ENCODE results near the gene DNAH14. TPM values are rescaled to one million over a fixed set of nuclear protein-coding genes. Genes with fewer than 3 reads are reported as not detected.

The DNAH14 gene
- total RNA-seq, 2 donors from 2014 or later = 5.8 to 7.7 TPM

DNA sequence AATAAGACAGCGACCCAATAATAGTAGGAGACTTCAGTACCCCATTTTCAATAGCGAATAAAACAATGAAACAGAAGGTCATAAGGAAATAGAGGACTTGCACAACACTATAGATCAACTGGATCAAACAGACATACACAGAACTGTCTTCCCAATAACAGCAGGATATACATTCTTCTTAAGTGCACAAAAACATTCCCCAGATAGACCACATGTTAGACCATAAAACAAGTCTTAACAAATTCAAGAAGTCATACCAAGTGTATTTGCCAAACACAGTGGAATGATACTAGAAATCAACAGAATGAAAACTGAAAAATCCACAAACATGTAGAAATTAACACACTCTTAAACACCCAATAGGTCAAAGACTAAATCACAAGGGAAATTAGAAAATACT lies 420.4 kb downstream of the DNAH14 start:
- Histone ChIP-seq H3K9me3 (peaks cover 0 to 8% of the 10 kb centered on the region in 2 donors), H3K4me3 (no peak overlapping the region), H3K27me3 (no peaks in the 10 kb centered on the region), H3K27ac (no peak overlapping the region), H3K4me1 (no peaks in the 10 kb centered on the region), H3K36me3 (no peaks in the 10 kb centered on the region)
- DNase-seq (ENCODE audit: low spot score) = no peak
- TF ChIP-seq, protein P1, sequence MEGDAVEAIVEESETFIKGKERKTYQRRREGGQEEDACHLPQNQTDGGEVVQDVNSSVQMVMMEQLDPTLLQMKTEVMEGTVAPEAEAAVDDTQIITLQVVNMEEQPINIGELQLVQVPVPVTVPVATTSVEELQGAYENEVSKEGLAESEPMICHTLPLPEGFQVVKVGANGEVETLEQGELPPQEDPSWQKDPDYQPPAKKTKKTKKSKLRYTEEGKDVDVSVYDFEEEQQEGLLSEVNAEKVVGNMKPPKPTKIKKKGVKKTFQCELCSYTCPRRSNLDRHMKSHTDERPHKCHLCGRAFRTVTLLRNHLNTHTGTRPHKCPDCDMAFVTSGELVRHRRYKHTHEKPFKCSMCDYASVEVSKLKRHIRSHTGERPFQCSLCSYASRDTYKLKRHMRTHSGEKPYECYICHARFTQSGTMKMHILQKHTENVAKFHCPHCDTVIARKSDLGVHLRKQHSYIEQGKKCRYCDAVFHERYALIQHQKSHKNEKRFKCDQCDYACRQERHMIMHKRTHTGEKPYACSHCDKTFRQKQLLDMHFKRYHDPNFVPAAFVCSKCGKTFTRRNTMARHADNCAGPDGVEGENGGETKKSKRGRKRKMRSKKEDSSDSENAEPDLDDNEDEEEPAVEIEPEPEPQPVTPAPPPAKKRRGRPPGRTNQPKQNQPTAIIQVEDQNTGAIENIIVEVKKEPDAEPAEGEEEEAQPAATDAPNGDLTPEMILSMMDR (IDR thresholded peaks at IDR 0.05) = no peak

DNA sequence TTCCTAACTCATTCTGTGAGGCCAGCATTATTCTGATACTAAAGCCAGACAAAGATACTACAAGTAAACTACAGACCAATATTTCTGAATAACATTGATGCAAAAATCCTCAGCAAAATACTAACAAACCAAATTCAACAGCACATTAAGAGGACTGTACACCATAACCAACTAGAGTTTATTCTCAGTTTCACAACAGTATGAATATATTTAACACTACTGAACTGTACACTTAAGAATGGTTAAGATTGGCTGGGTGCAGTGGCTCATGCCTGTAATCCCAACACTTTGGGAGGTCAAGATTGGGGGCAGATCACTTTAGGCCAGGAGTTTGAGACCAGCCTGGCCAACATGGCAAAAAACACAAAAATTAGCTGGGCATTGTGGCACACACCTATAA lies 421.4 kb downstream of the DNAH14 start:
- Histone ChIP-seq H3K9me3 (peaks cover 0 to 8% of the 10 kb centered on the region in 2 donors), H3K27ac (no peak overlapping the region), H3K4me3 (no peak overlapping the region), H3K36me3 (no peaks in the 10 kb centered on the region), H3K27me3 (no peaks in the 10 kb centered on the region), H3K4me1 (no peaks in the 10 kb centered on the region)
- no peak for DNase-seq (ENCODE audit: low spot score)
- TF ChIP-seq, protein P1 (IDR thresholded peaks at IDR 0.05) = no peak

DNA sequence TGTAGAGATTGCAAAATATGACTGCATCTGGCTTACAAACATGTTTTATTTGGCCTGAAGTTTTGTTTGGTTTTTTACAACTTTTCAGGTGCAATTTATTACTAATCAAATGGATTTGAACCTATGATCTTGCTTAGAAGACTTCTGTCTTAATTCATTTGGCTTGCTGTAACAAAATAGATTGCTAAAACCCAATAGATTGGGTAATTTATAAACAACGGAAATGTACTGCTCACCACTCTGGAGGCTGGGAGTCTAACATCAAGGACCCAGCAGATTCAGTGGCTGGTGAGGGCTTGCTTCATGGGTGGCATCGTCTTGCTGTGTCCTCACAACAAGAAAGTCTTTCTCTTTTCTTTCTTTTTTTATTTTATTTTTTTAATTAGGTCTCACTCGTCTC lies 425.4 kb downstream of the DNAH14 start:
- Histone ChIP-seq H3K27ac (no peak overlapping the region), H3K27me3 (no peaks in the 10 kb centered on the region), H3K4me1 (no peaks in the 10 kb centered on the region), H3K9me3 (no peaks in the 10 kb centered on the region), H3K4me3 (no peak overlapping the region), H3K36me3 (no peaks in the 10 kb centered on the region)
- DNase-seq (ENCODE audit: low spot score) = no peak
- TF ChIP-seq, protein P1 (IDR thresholded peaks at IDR 0.05) = no peak

DNA sequence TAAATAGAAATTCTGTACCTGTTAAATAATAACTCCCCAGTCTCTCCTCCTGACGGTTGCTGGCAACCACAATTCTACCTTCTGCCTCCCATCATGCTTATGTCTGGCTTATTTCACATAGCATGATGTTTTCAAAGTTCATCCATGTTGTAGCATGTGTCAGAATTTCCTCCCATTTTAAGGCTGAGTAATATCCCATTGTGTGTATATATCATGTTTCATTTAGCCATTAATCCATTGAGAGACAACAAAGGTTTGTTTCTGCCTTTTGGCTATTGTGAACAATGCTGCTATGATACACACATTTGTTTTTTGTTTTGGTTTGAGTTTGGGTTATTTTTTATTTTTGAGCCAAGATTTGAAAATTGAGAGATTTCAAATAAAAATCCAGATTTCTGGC lies 426.4 kb downstream of the DNAH14 start:
- Histone ChIP-seq H3K9me3 (no peaks in the 10 kb centered on the region), H3K27ac (no peak overlapping the region), H3K27me3 (no peaks in the 10 kb centered on the region), H3K4me3 (no peak overlapping the region), H3K36me3 (no peaks in the 10 kb centered on the region), H3K4me1 (no peaks in the 10 kb centered on the region)
- TF ChIP-seq, protein P1 (IDR thresholded peaks at IDR 0.05) = no peak
- no peak for DNase-seq (ENCODE audit: low spot score)

DNA sequence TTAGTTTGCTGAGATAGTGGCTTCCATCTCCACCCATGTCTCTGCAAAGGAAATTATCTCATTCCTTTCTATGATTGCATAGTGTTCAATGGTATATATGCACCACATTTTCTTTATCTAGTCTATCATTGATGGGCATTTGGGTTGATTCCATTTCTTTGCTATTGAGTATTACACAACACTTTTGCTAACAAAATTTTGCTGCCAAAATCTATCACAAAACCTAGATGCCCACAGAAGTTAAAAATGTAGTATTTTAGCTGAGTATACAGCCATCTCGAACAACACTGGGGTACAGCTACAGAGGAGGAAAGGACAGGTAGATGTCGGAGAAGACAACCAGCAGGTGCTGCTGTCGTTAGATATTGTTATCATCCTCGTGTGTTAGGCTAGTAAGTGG lies 430.6 kb downstream of the DNAH14 start:
- no peaks in the 10 kb centered on the region for H3K9me3 ChIP-seq
- no peak overlapping the region for H3K4me3 ChIP-seq
- H3K4me1 ChIP-seq = no peaks in the 10 kb centered on the region
- H3K27me3 ChIP-seq = no peaks in the 10 kb centered on the region
- DNase-seq (ENCODE audit: low spot score) = no peak
- H3K36me3 ChIP-seq = no peaks in the 10 kb centered on the region
- TF ChIP-seq, protein P1 (IDR thresholded peaks at IDR 0.05) = no peak
- no peak overlapping the region for H3K27ac ChIP-seq

DNA sequence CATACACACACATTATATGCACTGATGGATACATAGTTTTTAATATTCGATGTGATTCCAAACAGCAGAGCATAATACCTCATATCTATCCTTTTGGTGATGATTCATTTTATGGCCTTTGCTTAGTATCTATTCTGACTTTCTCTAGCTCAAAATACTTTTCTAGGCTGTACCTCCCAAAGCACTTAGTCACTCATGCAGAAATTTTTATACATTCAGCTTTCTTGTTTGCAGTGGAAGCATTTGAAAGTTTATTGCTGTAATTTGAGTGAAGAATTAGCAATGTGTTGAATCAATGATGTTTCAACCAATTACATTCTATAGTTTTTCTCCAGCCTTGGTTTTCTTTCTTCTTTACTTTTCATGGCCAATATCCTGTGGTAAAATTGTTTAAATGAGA lies 431.7 kb downstream of the DNAH14 start:
- no peak for DNase-seq (ENCODE audit: low spot score)
- Histone ChIP-seq H3K4me1 (no peaks in the 10 kb centered on the region), H3K27me3 (no peaks in the 10 kb centered on the region), H3K27ac (no peak overlapping the region), H3K36me3 (no peaks in the 10 kb centered on the region), H3K4me3 (no peak overlapping the region), H3K9me3 (no peaks in the 10 kb centered on the region)
- TF ChIP-seq, protein P1 (IDR thresholded peaks at IDR 0.05) = no peak

All from right atrium auricular region (tissue), 2 donors.